Kidney epithelial cell (primary cell): Measurements from ENCODE around the gene RBFOX2. TPM values are rescaled to one million over a fixed set of nuclear protein-coding genes. Genes with fewer than 3 reads are reported as not detected.

Source experiments
- DNase-seq: peaks from one replicate; pipeline ENCODE4 v3.0.0-alpha.2; 2010; ENCODE audit warnings: low read depth
- H3K27me3 ChIP-seq: 2 replicates; pipeline ENCODE4 v1.6.0; 2011; ENCODE audit warnings: low read length; ENCODE audit not compliant: control insufficient read depth, insufficient read depth
- H3K36me3 ChIP-seq: 2 replicates; pipeline ENCODE4 v1.5.1; 2011; ENCODE audit warnings: low read length; ENCODE audit not compliant: control insufficient read depth, insufficient read depth
- H3K4me3 ChIP-seq: 2 replicates; pipeline ENCODE4 v1.5.1; 2011; ENCODE audit warnings: low read depth, mild to moderate bottlenecking, control low read depth, low read length
- CTCF ChIP-seq: IDR thresholded peaks from 2 replicates; pipeline ENCODE4 v1.5.1; 2011; ENCODE audit warnings: mild to moderate bottlenecking, moderate library complexity, low read length, control low read depth, inconsistent platforms; ENCODE audit not compliant: insufficient read depth, poor library complexity, severe bottlenecking
- total RNA-seq: library from RNA; depleted of rRNA; stranded (reverse); fragments of >200 nt; gene quantifications from 2 replicates; pipeline ENCODE4 v1.2.3, GENCODE V29; 2015

Gene RBFOX2
- total RNA-seq, 1 donor from 2014 or later = 75.1 TPM

GRCh38 chr22:35719212-35719875, 309.3 kb downstream of the RBFOX2 start:
- DNase-seq = no peak
- Histone ChIP-seq H3K36me3 (no peaks in the 10 kb centered on the region), H3K27me3 (no peaks in the 10 kb centered on the region), H3K4me3 (no peak overlapping the region)
- TF ChIP-seq CTCF = no peak

- no peaks in the 10 kb centered on the region for H3K36me3 ChIP-seq
- no peak within 1 kb of the TSS for H3K4me3 ChIP-seq
- no peak for DNase-seq
- H3K27me3 ChIP-seq = no peaks in the 10 kb centered on the region
- no peak for TF ChIP-seq CTCF
These were observed 311.1 kb downstream of the RBFOX2 start, which contains the start of gene APOL5 for GRCh38 chr22:35717572-35717971. Gene APOL5, plus strand, starts transcription at chr22:35717872. Its CDS starts 0 bp downstream, at chr22:35717872.

GRCh38 chr22:35712672-35713071, 316.0 kb downstream of the RBFOX2 start:
- H3K4me3 ChIP-seq = no peak overlapping the region
- no peak for DNase-seq
- H3K36me3 ChIP-seq = no peaks in the 10 kb centered on the region
- TF ChIP-seq CTCF = no peak
- no peaks in the 10 kb centered on the region for H3K27me3 ChIP-seq

- Histone ChIP-seq H3K36me3 (no peaks in the 10 kb centered on the region), H3K4me3 (no peak overlapping the region), H3K27me3 (no peaks in the 10 kb centered on the region)
- TF ChIP-seq CTCF = no peak
- no peak for DNase-seq
These were observed 317.3 kb downstream of the RBFOX2 start for GRCh38 chr22:35711336-35711735.

- H3K36me3 ChIP-seq = no peaks in the 10 kb centered on the region
- H3K4me3 ChIP-seq = no peak overlapping the region
- no peaks in the 10 kb centered on the region for H3K27me3 ChIP-seq
- DNase-seq = no peak
- no peak for TF ChIP-seq CTCF
These were observed 319.7 kb downstream of the RBFOX2 start for GRCh38 chr22:35708917-35709316.

- TF ChIP-seq CTCF = no peak
- Histone ChIP-seq H3K4me3 (no peak overlapping the region), H3K36me3 (no peaks in the 10 kb centered on the region), H3K27me3 (no peaks in the 10 kb centered on the region)
- no peak for DNase-seq
These were observed 320.2 kb downstream of the RBFOX2 start for GRCh38 chr22:35708453-35708852.
